Dedifferentiated amniotic fluid mesenchymal stem cell (primary cell): ENCODE data around the gene DLG2.
"Not testable (repeated sequence)": the region's sequence is repeated elsewhere in the genome, so short reads cannot be mapped to it uniquely, and the experiment has no call there.

Source experiments
- DNase-seq: peaks from one replicate; pipeline ENCODE4 v3.0.0-alpha.2; 2016; ENCODE audit errors: extremely low spot score

DLG2 gene

GRCh38 chr11:85115798-85116197 is 511.3 kb downstream of the DLG2 start:
- DNase-seq: no peak

GRCh38 chr11:85114786-85115185 is 512.4 kb downstream of the DLG2 start:
- no peak for DNase-seq

- not testable (repeated sequence) for DNase-seq
Observed at GRCh38 chr11:85110246-85110645, 516.9 kb downstream of the DLG2 start.

GRCh38 chr11:85109141-85109540 is 518.0 kb downstream of the DLG2 start:
- no peak for DNase-seq

GRCh38 chr11:85105868-85106267 is 521.3 kb downstream of the DLG2 start:
- no peak for DNase-seq

- DNase-seq: no peak
Observed at GRCh38 chr11:85099522-85099921, 527.6 kb downstream of the DLG2 start.

- DNase-seq: no peak
Observed at GRCh38 chr11:85098996-85099395, 528.1 kb downstream of the DLG2 start.

GRCh38 chr11:85096939-85097338 is 530.2 kb downstream of the DLG2 start:
- no peak for DNase-seq

GRCh38 chr11:85095239-85095638 is 531.9 kb downstream of the DLG2 start:
- DNase-seq: no peak

GRCh38 chr11:85094795-85095194 is 532.3 kb downstream of the DLG2 start:
- DNase-seq: no peak

- no peak for DNase-seq
Observed at GRCh38 chr11:85089654-85090053, 537.5 kb downstream of the DLG2 start.

GRCh38 chr11:85088286-85088685 is 538.9 kb downstream of the DLG2 start:
- no peak for DNase-seq

- DNase-seq: no peak
Observed at GRCh38 chr11:85086504-85087284, 540.5 kb downstream of the DLG2 start.

GRCh38 chr11:85076535-85077330 is 550.4 kb downstream of the DLG2 start:
- DNase-seq: peak; percentile 34

- DNase-seq: no peak
Observed at GRCh38 chr11:85062659-85063058, 564.5 kb downstream of the DLG2 start.

- DNase-seq: no peak
Observed at GRCh38 chr11:85052636-85053035, 574.5 kb downstream of the DLG2 start.

GRCh38 chr11:85048801-85049200 is 578.3 kb downstream of the DLG2 start:
- DNase-seq: no peak

GRCh38 chr11:85045716-85046115 is 581.4 kb downstream of the DLG2 start:
- no peak for DNase-seq

GRCh38 chr11:85044911-85045310 is 582.2 kb downstream of the DLG2 start:
- DNase-seq: no peak

- DNase-seq: no peak
Observed at GRCh38 chr11:85042361-85042760, 584.8 kb downstream of the DLG2 start.

GRCh38 chr11:85040166-85040565 is 587.0 kb downstream of the DLG2 start:
- DNase-seq: no peak

GRCh38 chr11:85029964-85030363 is 597.2 kb downstream of the DLG2 start:
- peak; percentile 20 for DNase-seq
